ENCODE results near the gene NDUFC1.

GRCh38 chr4:139246166-139246565, 56.1 kb downstream of the NDUFC1 start:
- TF ChIP-seq CTCF (IDR thresholded peaks at IDR 0.05) (no peak), NR1H2 (CRISPR knock-in tag; IDR thresholded peaks at IDR 0.05) (no peak), NFYB (CRISPR knock-in tag; conservative IDR thresholded peaks at IDR 0.05; ENCODE audit: low read depth) (no peak), MAX (CRISPR knock-in tag; IDR thresholded peaks at IDR 0.05) (no peak), NR3C1 (CRISPR knock-in tag; conservative IDR thresholded peaks at IDR 0.05; ENCODE audit: low read depth) (no peak), SP1 (CRISPR knock-in tag; conservative IDR thresholded peaks at IDR 0.05) (no peak), USF2 (CRISPR knock-in tag; IDR thresholded peaks at IDR 0.05) (no peak)
- TF ChIP-seq, protein P1, sequence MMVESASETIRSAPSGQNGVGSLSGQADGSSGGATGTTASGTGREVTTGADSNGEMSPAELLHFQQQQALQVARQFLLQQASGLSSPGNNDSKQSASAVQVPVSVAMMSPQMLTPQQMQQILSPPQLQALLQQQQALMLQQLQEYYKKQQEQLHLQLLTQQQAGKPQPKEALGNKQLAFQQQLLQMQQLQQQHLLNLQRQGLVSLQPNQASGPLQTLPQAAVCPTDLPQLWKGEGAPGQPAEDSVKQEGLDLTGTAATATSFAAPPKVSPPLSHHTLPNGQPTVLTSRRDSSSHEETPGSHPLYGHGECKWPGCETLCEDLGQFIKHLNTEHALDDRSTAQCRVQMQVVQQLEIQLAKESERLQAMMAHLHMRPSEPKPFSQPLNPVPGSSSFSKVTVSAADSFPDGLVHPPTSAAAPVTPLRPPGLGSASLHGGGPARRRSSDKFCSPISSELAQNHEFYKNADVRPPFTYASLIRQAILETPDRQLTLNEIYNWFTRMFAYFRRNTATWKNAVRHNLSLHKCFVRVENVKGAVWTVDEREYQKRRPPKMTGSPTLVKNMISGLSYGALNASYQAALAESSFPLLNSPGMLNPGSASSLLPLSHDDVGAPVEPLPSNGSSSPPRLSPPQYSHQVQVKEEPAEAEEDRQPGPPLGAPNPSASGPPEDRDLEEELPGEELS (CRISPR knock-in tag; IDR thresholded peaks at IDR 0.05): no peak

Measured in WTC11 (cell line).